ENCODE measurements around the gene GPHB5. TPM values are rescaled to one million over a fixed set of nuclear protein-coding genes. Genes with fewer than 3 reads are reported as not detected.

The GPHB5 gene
- total and polyA plus RNA-seq, 7 donors: not detected

DNA sequence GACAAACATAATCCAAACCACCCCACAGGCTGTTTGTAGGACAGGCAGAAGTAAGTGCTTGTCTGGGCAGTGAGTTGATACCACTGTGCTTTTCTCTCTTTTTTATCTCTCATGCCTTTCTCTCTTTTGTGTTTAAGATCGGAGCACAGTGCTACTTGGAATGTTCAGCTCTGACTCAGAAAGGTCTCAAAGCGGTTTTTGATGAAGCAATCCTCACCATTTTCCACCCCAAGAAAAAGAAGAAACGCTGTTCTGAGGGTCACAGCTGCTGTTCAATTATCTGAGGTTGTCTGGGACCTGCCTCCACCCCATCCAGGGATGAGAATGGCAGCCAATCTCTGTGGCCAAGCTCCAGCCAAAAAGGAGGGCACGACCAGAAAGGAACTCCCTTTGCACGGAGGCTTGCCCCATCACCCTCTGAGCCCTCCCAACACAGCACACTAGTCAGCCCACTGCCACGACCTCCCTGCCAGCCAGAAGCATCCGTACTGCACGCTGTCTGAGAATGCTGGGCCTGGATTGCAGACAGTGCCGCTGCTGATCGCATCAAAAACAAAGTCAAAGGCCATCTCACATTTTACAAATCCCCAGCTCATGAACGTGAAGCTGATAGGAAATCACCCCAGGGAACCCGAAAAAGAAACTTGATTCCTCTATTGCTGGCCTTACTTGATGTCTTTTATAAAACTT is 27.8 kb downstream of the GPHB5 start:
- Histone ChIP-seq H3K4me3 (no peak overlapping the region), H3K36me3 (ENCODE audit: insufficient read depth in 1 of 2, low read depth in 1 of 2) (no peaks in the 10 kb centered on the region), H3K4me1 (no peaks in the 10 kb centered on the region), H3K9me3 (no peaks in the 10 kb centered on the region), H3K27me3 (ENCODE audit: insufficient read depth in 3 of 3, low read length in 2 of 3) (no peaks in the 10 kb centered on the region), H3K27ac (no peak overlapping the region)
- WGBS, 3 donors: 40 to 72% (median 46%) methylated on average over 12 of the region's 12 CpGs
- ATAC-seq (no peak), DNase-seq (no peak)
- intact Hi-C loops (cut with DNase I): no loop called here
- TF ChIP-seq, protein P1, sequence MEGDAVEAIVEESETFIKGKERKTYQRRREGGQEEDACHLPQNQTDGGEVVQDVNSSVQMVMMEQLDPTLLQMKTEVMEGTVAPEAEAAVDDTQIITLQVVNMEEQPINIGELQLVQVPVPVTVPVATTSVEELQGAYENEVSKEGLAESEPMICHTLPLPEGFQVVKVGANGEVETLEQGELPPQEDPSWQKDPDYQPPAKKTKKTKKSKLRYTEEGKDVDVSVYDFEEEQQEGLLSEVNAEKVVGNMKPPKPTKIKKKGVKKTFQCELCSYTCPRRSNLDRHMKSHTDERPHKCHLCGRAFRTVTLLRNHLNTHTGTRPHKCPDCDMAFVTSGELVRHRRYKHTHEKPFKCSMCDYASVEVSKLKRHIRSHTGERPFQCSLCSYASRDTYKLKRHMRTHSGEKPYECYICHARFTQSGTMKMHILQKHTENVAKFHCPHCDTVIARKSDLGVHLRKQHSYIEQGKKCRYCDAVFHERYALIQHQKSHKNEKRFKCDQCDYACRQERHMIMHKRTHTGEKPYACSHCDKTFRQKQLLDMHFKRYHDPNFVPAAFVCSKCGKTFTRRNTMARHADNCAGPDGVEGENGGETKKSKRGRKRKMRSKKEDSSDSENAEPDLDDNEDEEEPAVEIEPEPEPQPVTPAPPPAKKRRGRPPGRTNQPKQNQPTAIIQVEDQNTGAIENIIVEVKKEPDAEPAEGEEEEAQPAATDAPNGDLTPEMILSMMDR (IDR thresholded peaks at IDR 0.05): no peak

- ATAC-seq: no peak
- Histone ChIP-seq H3K4me1 (no peaks in the 10 kb centered on the region), H3K36me3 (ENCODE audit: insufficient read depth in 1 of 2, low read depth in 1 of 2) (no peaks in the 10 kb centered on the region), H3K27me3 (ENCODE audit: insufficient read depth in 3 of 3, low read length in 2 of 3) (no peaks in the 10 kb centered on the region), H3K4me3 (no peak overlapping the region), H3K27ac (no peak overlapping the region), H3K9me3 (no peaks in the 10 kb centered on the region)
- DNase-seq: no peak
- TF ChIP-seq, protein P1 (IDR thresholded peaks at IDR 0.05): no peak
- WGBS, 3 donors: 96 to 100% (median 97%) methylated on average over 1 of the region's 1 CpG
- intact Hi-C loops (cut with DNase I): no loop called here
Observed at GRCh38 chr14:63288853-63289252, 29.9 kb downstream of the GPHB5 start.

- ATAC-seq: no peak
- Histone ChIP-seq H3K4me3 (no peak overlapping the region), H3K27me3 (ENCODE audit: insufficient read depth in 3 of 3, low read length in 2 of 3) (no peaks in the 10 kb centered on the region), H3K4me1 (no peaks in the 10 kb centered on the region), H3K9me3 (no peaks in the 10 kb centered on the region), H3K36me3 (ENCODE audit: insufficient read depth in 1 of 2, low read depth in 1 of 2) (no peaks in the 10 kb centered on the region), H3K27ac (no peak overlapping the region)
- intact Hi-C loops (cut with DNase I): no loop called here
- no peak for DNase-seq
- TF ChIP-seq, protein P1 (IDR thresholded peaks at IDR 0.05): no peak
- 80 to 82% (median 81%) methylated on average over 6 of the region's 6 CpGs for WGBS, 3 donors
Observed at GRCh38 chr14:63287666-63288483, 30.9 kb downstream of the GPHB5 start.

DNA sequence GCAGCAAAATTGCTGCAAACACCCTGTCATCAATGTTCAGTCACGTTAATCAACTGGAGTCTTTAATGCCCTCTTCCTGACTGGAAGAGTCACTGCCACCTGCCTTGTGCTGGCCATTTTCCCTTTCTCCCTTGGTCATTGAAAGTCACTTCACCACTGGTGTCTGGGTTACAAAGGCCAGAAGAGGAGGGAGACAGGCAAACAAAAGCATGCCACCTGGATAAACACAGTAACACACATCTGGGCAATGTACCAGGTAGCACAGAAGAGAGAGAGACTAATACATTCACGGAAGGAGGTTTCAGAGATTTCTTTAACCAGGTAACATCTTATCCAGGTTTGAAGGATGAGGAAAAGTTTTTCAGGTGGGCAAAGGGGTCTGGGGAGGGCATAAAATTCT is 32.7 kb downstream of the GPHB5 start:
- H3K36me3 ChIP-seq (ENCODE audit: insufficient read depth in 1 of 2, low read depth in 1 of 2): no peaks in the 10 kb centered on the region
- WGBS, 3 donors: 51 to 67% (median 66%) methylated on average over 2 of the region's 2 CpGs
- intact Hi-C loops (cut with DNase I): no loop called here

More for the DNA sequence above, 32.7 kb downstream of the GPHB5 start:
- ATAC-seq (no peak), DNase-seq (no peak)
- TF ChIP-seq, protein P1 (IDR thresholded peaks at IDR 0.05): no peak
- Histone ChIP-seq H3K4me3 (no peak overlapping the region), H3K27ac (no peak overlapping the region), H3K4me1 (no peaks in the 10 kb centered on the region), H3K9me3 (no peaks in the 10 kb centered on the region), H3K27me3 (ENCODE audit: insufficient read depth in 3 of 3, low read length in 2 of 3) (no peaks in the 10 kb centered on the region)

All from psoas muscle (tissue), 8 donors.